Measurements from ENCODE around the gene LRRC4B. TPM values are rescaled to one million over a fixed set of nuclear protein-coding genes. Genes with fewer than 3 reads are reported as not detected.

LRRC4B gene
- total and polyA plus RNA-seq, 11 donors, result 0.35 to 2.4 (median 0.97) TPM

DNA sequence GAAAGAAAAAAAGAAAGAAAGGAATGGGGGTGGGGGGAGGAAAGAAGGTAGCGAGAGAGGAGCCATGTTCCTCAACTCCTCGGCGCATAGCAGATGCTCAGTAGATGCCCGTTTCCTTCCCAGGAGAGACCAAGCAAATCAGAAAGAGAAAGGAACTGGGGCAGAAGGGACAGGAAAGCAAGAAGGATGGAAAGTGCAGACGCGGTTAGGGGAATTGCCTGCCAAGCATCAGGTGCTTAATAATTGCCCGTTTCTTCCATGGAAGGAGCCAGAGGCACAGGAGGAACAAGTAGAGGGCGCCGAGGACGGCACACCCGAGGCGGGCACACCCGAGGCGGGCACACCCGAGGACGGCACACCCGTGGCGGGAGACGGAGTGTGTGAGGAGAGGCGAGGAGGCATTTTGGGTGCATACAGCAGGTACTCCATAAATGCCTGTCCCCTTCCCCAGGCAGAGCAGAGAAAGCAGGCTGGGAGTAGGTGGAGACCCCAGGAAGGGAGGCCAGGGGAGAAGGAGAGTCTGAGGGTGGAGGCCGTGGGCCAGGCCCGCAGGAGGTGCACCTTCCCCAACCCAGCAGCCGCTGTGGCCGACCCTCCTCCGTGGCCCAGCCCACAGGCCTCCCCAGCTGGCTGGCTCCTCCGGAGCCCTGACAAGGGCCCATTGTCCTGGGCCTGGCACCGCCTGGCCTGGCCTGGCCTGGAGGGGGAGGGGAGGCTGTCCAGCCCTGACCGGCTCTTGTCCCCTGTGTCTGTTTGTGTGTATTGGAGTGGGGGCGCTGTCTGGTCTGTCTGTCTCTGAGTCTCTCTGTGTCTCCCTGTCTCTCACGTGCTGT, 71.8 kb downstream of the LRRC4B start:
- 33 to 48% (median 44%) methylated on average over 29 to 30 of the region's 30 CpGs for WGBS, 4 donors
- Histone ChIP-seq H3K27ac (peak overlapping the region in 7 of 12 donors; percentile 27 to 85 (median 58)), H3K9me3 (no peaks in the 10 kb centered on the region), H3K36me3 (no peaks in the 10 kb centered on the region), H3K27me3 (no peaks in the 10 kb centered on the region), H3K4me3 (peak overlapping the region in 4 of 12 donors; percentile 20 to 61 (median 44)), H3K4me1 (peaks cover 0 to 9% (median 0%) of the 10 kb centered on the region in 12 donors)
- peak; percentile 38 to 61 (median 56) for ATAC-seq
- DNase-seq, result peak; percentile 71 to 89 (median 79)
- intact Hi-C loops (cut with DNase I), result no loop called here
- TF ChIP-seq POLR2A (IDR thresholded peaks at IDR 0.05), result peak in 1 of 2 donors; percentile 78
- TF ChIP-seq, protein P1, sequence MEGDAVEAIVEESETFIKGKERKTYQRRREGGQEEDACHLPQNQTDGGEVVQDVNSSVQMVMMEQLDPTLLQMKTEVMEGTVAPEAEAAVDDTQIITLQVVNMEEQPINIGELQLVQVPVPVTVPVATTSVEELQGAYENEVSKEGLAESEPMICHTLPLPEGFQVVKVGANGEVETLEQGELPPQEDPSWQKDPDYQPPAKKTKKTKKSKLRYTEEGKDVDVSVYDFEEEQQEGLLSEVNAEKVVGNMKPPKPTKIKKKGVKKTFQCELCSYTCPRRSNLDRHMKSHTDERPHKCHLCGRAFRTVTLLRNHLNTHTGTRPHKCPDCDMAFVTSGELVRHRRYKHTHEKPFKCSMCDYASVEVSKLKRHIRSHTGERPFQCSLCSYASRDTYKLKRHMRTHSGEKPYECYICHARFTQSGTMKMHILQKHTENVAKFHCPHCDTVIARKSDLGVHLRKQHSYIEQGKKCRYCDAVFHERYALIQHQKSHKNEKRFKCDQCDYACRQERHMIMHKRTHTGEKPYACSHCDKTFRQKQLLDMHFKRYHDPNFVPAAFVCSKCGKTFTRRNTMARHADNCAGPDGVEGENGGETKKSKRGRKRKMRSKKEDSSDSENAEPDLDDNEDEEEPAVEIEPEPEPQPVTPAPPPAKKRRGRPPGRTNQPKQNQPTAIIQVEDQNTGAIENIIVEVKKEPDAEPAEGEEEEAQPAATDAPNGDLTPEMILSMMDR (IDR thresholded peaks at IDR 0.05), result peak in 3 of 12 donors; percentile 10 to 17 (median 13)

DNA sequence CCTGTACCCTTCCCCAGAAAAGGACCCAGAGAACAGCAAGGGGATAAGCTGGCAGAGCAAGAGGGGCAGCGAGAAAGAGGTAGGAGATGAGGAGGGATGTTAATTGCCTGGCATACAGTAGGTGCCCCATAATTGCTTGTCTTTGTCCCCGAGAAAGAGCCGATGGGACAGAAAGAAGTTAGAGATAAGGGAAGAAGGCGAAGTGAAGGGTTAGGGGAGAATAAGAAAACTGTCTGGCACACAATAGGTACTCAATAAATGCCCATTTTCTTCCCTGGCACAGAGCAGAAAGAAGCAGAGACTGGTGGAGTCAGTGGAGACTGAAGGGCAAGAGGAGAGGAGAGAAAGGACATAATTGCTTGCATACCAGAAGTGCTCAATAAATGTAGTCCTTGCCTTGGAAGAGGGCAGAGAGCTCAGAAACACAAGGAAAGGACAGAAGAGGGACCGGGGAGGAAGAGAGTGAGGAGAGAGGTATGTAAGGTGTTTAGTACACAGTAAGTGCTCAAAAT, 73.2 kb downstream of the LRRC4B start:
- Histone ChIP-seq H3K4me3 (no peak overlapping the region), H3K9me3 (no peaks in the 10 kb centered on the region), H3K27me3 (no peaks in the 10 kb centered on the region), H3K4me1 (peaks cover 0 to 18% (median 0%) of the 10 kb centered on the region in 12 donors), H3K36me3 (no peaks in the 10 kb centered on the region), H3K27ac (peak overlapping the region in 1 of 12 donors; percentile 51)
- TF ChIP-seq POLR2A (IDR thresholded peaks at IDR 0.05), result no peak
- TF ChIP-seq, protein P1 (IDR thresholded peaks at IDR 0.05), result no peak
- ATAC-seq, result peak in 2 of 4 donors; percentile 0 to 1
- DNase-seq, result no peak
- intact Hi-C loops (cut with DNase I), result no loop called here
- 53 to 56% (median 54%) methylated on average over 5 of the region's 5 CpGs for WGBS, 4 donors

DNA sequence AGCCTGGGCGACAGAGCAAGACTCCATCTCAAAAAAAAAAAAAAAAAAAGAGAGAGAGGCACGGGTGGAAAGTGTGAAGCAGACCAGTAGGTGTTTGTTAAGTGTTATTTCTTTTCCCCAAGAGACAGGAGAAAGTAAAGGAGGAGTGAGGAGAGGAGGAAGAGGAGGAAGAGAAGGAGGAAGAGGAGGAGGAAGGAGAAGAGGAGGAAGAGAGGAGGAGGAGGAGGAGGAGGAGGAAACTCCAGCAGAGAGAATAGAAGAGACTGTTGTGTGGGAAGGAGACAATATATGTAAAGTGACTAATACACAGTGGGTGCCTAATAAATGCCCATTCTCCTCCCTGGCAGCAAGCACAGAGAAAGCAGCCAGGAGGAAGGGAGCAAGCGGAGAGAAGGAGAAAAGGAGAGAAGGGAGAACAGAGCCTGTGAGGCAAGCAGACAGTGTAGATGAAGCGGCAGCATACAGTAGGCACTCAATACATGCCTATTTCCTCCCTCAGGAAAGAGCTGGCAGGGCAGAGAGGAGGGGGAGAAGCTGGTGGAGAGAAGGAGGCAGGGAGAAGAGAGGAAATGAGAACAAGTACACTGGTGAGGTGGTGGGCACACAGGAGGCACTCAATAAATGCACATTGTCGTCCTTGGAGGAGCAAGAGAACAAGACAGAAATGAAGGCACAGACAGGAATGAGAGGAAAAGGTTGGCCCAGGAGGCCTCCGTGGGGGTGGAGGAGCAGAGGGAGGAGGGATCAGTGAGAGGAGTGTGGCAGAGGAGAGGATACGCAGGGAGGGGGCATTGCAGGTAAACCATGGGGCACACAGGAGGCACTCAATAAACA, 73.8 kb downstream of the LRRC4B start:
- DNase-seq (peak in 3 of 5 donors; percentile 29 to 48 (median 41)), ATAC-seq (peak in 1 of 4 donors; percentile 3)
- no peaks in the 10 kb centered on the region for H3K27me3 ChIP-seq
- H3K4me3 ChIP-seq, result no peak overlapping the region
- 40 to 50% (median 46%) methylated on average over 7 of the region's 7 CpGs for WGBS, 4 donors
- no peaks in the 10 kb centered on the region for H3K9me3 ChIP-seq
- H3K4me1 ChIP-seq, result peaks cover 0 to 18% (median 0%) of the 10 kb centered on the region in 12 donors
- TF ChIP-seq, protein P1 (IDR thresholded peaks at IDR 0.05), result no peak
- no peak for TF ChIP-seq POLR2A (IDR thresholded peaks at IDR 0.05)
- no peaks in the 10 kb centered on the region for H3K36me3 ChIP-seq
- intact Hi-C loops (cut with DNase I), result no loop called here
- H3K27ac ChIP-seq, result no peak overlapping the region

Measured in heart left ventricle (tissue), 16 donors.